ENCODE measurements around the gene GYS1.

Gene GYS1

GRCh38 chr19:49017666-49018351, 24.7 kb upstream of the GYS1 start:
- DNase-seq (ENCODE audit: low read depth), result peak; percentile 48
- peak overlapping the region; percentile 27 for H3K4me3 ChIP-seq (ENCODE audit: control insufficient read depth, low read depth, low read length)
- peak; percentile 44 for TF ChIP-seq CTCF (conservative IDR thresholded peaks at IDR 0.05; ENCODE audit: control insufficient read depth, insufficient read depth, low read depth, low read length)

GRCh38 chr19:49017041-49017665, 24.0 kb upstream of the GYS1 start, which contains the start of gene LHB:
TSS of gene LHB (minus strand) at chr19:49017091. CDS start at chr19:49017081, 10 bp downstream.
- TF ChIP-seq CTCF (conservative IDR thresholded peaks at IDR 0.05; ENCODE audit: control insufficient read depth, insufficient read depth, low read depth, low read length), result no peak
- H3K4me3 ChIP-seq (ENCODE audit: control insufficient read depth, low read depth, low read length), result peak within 1 kb of the TSS; percentile 27
- no peak for DNase-seq (ENCODE audit: low read depth)

- DNase-seq (ENCODE audit: low read depth), result no peak
- no peak for TF ChIP-seq CTCF (conservative IDR thresholded peaks at IDR 0.05; ENCODE audit: control insufficient read depth, insufficient read depth, low read depth, low read length)
- H3K4me3 ChIP-seq (ENCODE audit: control insufficient read depth, low read depth, low read length), result no peak overlapping the region
These were observed 23.1 kb upstream of the GYS1 start for GRCh38 chr19:49016067-49016839.

- TF ChIP-seq CTCF (conservative IDR thresholded peaks at IDR 0.05; ENCODE audit: control insufficient read depth, insufficient read depth, low read depth, low read length), result no peak
- no peak overlapping the region for H3K4me3 ChIP-seq (ENCODE audit: control insufficient read depth, low read depth, low read length)
- DNase-seq (ENCODE audit: low read depth), result no peak
These were observed 21.8 kb upstream of the GYS1 start for GRCh38 chr19:49014870-49015255.

GRCh38 chr19:49014123-49014869, 21.2 kb upstream of the GYS1 start:
- DNase-seq (ENCODE audit: low read depth), result peak; percentile 72
- no peak for TF ChIP-seq CTCF (conservative IDR thresholded peaks at IDR 0.05; ENCODE audit: control insufficient read depth, insufficient read depth, low read depth, low read length)
- H3K4me3 ChIP-seq (ENCODE audit: control insufficient read depth, low read depth, low read length), result no peak overlapping the region

- no peak overlapping the region for H3K4me3 ChIP-seq (ENCODE audit: control insufficient read depth, low read depth, low read length)
- DNase-seq (ENCODE audit: low read depth), result no peak
- no peak for TF ChIP-seq CTCF (conservative IDR thresholded peaks at IDR 0.05; ENCODE audit: control insufficient read depth, insufficient read depth, low read depth, low read length)
These were observed 18.1 kb upstream of the GYS1 start for GRCh38 chr19:49011194-49011593.

All from fibroblast of mammary gland (primary cell).